Neural progenitor cell (in vitro differentiated cells): ENCODE data around the gene CYB5B. TPM values are rescaled to one million over a fixed set of nuclear protein-coding genes. Genes with fewer than 3 reads are reported as not detected.

Experiments
- DNase-seq: peaks from one replicate; pipeline ENCODE4 v3.0.0-alpha.2; 2016; ENCODE audit warnings: low spot score
- H2AFZ ChIP-seq: fragments of 200-600 bp; sonication (generic); replicated peaks from 2 replicates; pipeline ENCODE4 v1.6.1; 2016; ENCODE audit warnings: antibody characterized with exemption
- H3F3A ChIP-seq: fragments of 200-600 bp; sonication (generic); 2 replicates; pipeline ENCODE4 v1.6.1; 2016; ENCODE audit warnings: antibody characterized with exemption, low read depth
- H3K27ac ChIP-seq: fragments of 200-600 bp; sonication (generic); 2 replicates; pipeline ENCODE4 v1.5.1; 2016; ENCODE audit warnings: mild to moderate bottlenecking
- H3K27me3 ChIP-seq: fragments of 200-600 bp; sonication (generic); 2 replicates; pipeline ENCODE4 v1.6.1; 2016; ENCODE audit warnings: mild to moderate bottlenecking, moderate library complexity
- H3K36me3 ChIP-seq: fragments of 200-600 bp; sonication (generic); 2 replicates; pipeline ENCODE4 v1.5.1; 2016
- H3K4me1 ChIP-seq: fragments of 200-600 bp; sonication (generic); 2 replicates; pipeline ENCODE4 v1.6.1; 2016; ENCODE audit warnings: mixed run types
- H3K4me2 ChIP-seq: fragments of 200-600 bp; sonication (generic); 2 replicates; pipeline ENCODE4 v1.6.1; 2016
- H3K4me3 ChIP-seq: fragments of 200-600 bp; sonication (generic); 2 replicates; pipeline ENCODE4 v1.5.1; 2016
- H3K79me2 ChIP-seq: fragments of 200-600 bp; sonication (generic); 2 replicates; pipeline ENCODE4 v1.6.1; 2016; ENCODE audit warnings: low read depth
- H3K9ac ChIP-seq: fragments of 200-600 bp; sonication (generic); 2 replicates; pipeline ENCODE4 v1.6.1; 2016
- H3K9me3 ChIP-seq: fragments of 200-600 bp; sonication (generic); 2 replicates; pipeline ENCODE4 v1.5.1; 2016; ENCODE audit warnings: low read depth
- H4K20me1 ChIP-seq: fragments of 200-600 bp; sonication (generic); 2 replicates; pipeline ENCODE4 v1.6.1; 2016; ENCODE audit warnings: low read depth
- H3K27ac Mint-ChIP-seq: 3 replicates; pipeline ENCODE4 v1.8.0; 2021; ENCODE audit warnings: mixed read lengths
- H3K27me3 Mint-ChIP-seq: 2 replicates; pipeline ENCODE4 v1.8.0; 2022; ENCODE audit warnings: low read depth, mild to moderate bottlenecking, inconsistent platforms, moderate library complexity, mixed read lengths; ENCODE audit not compliant: insufficient read depth
- H3K36me3 Mint-ChIP-seq: 3 replicates; pipeline ENCODE4 v1.8.0; 2021; ENCODE audit warnings: mixed read lengths
- H3K4me1 Mint-ChIP-seq: 3 replicates; pipeline ENCODE4 v1.8.0; 2021; ENCODE audit warnings: mixed read lengths
- H3K4me3 Mint-ChIP-seq: 3 replicates; pipeline ENCODE4 v1.8.0; 2021; ENCODE audit warnings: mild to moderate bottlenecking, moderate library complexity, mixed read lengths
- H3K9me3 Mint-ChIP-seq: 3 replicates; pipeline ENCODE4 v1.8.0; 2020; ENCODE audit warnings: mixed read lengths
- CTCF ChIP-seq: fragments of 200-600 bp; sonication (generic); IDR thresholded peaks from 2 replicates; pipeline ENCODE4 v1.5.1; 2017; ENCODE audit warnings: antibody characterized with exemption, mild to moderate bottlenecking
- EZH2 ChIP-seq: fragments of 200-600 bp; sonication (generic); IDR thresholded peaks from 2 replicates; pipeline ENCODE4 v1.6.1; 2017; ENCODE audit warnings: antibody characterized with exemption, mild to moderate bottlenecking, moderate library complexity
- EZH2phosphoT487 ChIP-seq: fragments of 200-600 bp; sonication (generic); IDR thresholded peaks from 2 replicates; pipeline ENCODE4 v1.6.1; 2017; ENCODE audit warnings: antibody characterized with exemption
- total RNA-seq: library from RNA; depleted of rRNA; stranded (reverse); fragments of >200 nt; gene quantifications from 2 replicates; pipeline ENCODE4 v1.2.3, GENCODE V29; 2015; ENCODE audit warnings: low replicate concordance

CYB5B gene
- total RNA-seq, 1 donor from 2014 or later, result 108 TPM

- H3K27me3 ChIP-seq, result no peaks in the 10 kb centered on the region
- H3K4me1 Mint-ChIP-seq, result peaks cover 43% of the 10 kb centered on the region
- no peaks in the 10 kb centered on the region for H3K36me3 ChIP-seq
- H3K4me3 Mint-ChIP-seq, result peak overlapping the region; percentile 48
- no peaks in the 10 kb centered on the region for H3K9me3 ChIP-seq
- peaks cover 6% of the 10 kb centered on the region for H3K27me3 Mint-ChIP-seq
- H3K9me3 Mint-ChIP-seq, result peaks cover 3% of the 10 kb centered on the region
- no peaks in the 10 kb centered on the region for H3F3A ChIP-seq
- no peak for DNase-seq
- H3K4me2 ChIP-seq, result no peak overlapping the region
- H3K4me3 ChIP-seq, result no peak overlapping the region
- H4K20me1 ChIP-seq, result no peaks in the 10 kb centered on the region
- H3K4me1 ChIP-seq, result peaks cover 7% of the 10 kb centered on the region
- no peaks in the 10 kb centered on the region for H3K79me2 ChIP-seq
- H3K27ac Mint-ChIP-seq, result no peak overlapping the region
- H3K9ac ChIP-seq, result no peak overlapping the region
- H3K27ac ChIP-seq, result no peak overlapping the region
- no peaks in the 10 kb centered on the region for H3K36me3 Mint-ChIP-seq
- TF ChIP-seq EZH2 (no peak), CTCF (no peak), EZH2phosphoT487 (no peak)
- H2AFZ ChIP-seq, result peak overlapping the region; percentile 85
Observed at GRCh38 chr16:69497876-69498596, 73.6 kb downstream of the CYB5B start.

DNA sequence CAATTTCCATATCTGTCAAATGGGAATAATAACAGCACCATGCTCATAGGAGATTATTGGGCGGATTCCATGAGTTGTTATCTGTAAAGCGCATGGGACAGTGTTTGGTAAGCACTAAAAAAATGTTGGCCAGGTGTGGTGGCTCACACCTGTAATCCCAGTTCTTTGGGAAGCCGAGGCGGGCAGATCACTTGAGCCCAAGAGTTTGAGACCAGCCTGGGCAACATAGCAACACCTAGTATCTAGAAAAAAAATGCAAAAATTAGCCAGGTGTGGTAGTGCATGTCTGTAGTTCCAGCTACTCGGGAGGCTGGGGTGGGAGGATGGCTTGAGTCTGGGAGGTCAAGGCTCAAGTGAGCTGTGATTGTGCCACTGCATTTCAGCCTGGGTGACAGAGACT, 74.5 kb downstream of the CYB5B start:
- Mint-ChIP-seq H3K27ac (no peak overlapping the region), H3K9me3 (no peaks in the 10 kb centered on the region), H3K36me3 (no peaks in the 10 kb centered on the region), H3K4me3 (no peak overlapping the region), H3K27me3 (peaks cover 6% of the 10 kb centered on the region), H3K4me1 (peaks cover 43% of the 10 kb centered on the region)
- Histone ChIP-seq H2AFZ (no peak overlapping the region), H3K4me2 (no peak overlapping the region), H4K20me1 (no peaks in the 10 kb centered on the region), H3K9ac (no peak overlapping the region), H3K36me3 (no peaks in the 10 kb centered on the region), H3K4me3 (no peak overlapping the region), H3F3A (no peaks in the 10 kb centered on the region), H3K27ac (no peak overlapping the region), H3K27me3 (no peaks in the 10 kb centered on the region), H3K79me2 (no peaks in the 10 kb centered on the region), H3K9me3 (no peaks in the 10 kb centered on the region), H3K4me1 (peaks cover 7% of the 10 kb centered on the region)
- TF ChIP-seq CTCF (no peak), EZH2 (no peak), EZH2phosphoT487 (no peak)
- DNase-seq, result no peak

DNA sequence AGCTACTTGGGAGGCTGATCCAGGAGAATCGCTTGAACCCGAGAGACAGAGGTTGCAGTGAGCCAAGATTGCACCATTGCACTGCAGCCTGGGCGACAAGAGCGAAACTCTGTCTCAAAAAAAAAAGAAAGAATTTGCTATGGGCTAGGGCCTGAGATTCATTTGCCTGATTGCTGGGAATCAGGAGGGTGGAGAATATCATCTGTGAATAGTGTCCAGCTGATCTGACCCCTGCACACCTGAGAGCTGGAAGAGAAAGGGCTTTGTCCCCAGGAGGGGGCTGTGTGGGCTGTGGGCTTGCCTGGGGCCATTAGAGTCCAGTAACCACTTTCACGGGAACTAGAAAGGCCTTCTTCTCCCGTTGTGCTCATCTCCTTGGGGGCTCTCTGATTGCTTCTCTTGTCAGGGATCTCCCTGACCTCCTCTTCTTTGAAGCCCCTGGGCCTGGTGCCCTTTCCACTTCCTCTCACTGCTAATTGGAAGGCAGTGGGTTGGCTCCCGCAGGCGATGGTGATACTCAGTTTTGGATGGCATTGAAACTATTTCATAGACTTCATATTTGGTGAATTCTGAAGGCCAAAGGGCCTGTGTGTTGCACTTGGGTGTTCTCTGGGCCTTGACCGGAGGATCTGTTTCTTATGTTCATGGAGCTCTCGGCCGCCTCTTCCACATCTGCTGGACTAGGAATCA, 75.3 kb downstream of the CYB5B start:
- peaks cover 6% of the 10 kb centered on the region for H3K27me3 Mint-ChIP-seq

More for the DNA sequence above, 75.3 kb downstream of the CYB5B start:
- Histone ChIP-seq H3K4me2 (no peak overlapping the region), H3K27ac (no peak overlapping the region), H3K4me3 (no peak overlapping the region), H2AFZ (no peak overlapping the region), H3F3A (no peaks in the 10 kb centered on the region), H4K20me1 (no peaks in the 10 kb centered on the region), H3K36me3 (no peaks in the 10 kb centered on the region), H3K79me2 (no peaks in the 10 kb centered on the region), H3K9ac (no peak overlapping the region), H3K9me3 (no peaks in the 10 kb centered on the region), H3K4me1 (peaks cover 7% of the 10 kb centered on the region), H3K27me3 (no peaks in the 10 kb centered on the region)
- no peak for DNase-seq
- no peak for TF ChIP-seq CTCF
- no peaks in the 10 kb centered on the region for H3K9me3 Mint-ChIP-seq
- H3K4me3 Mint-ChIP-seq, result no peak overlapping the region
- peaks cover 43% of the 10 kb centered on the region for H3K4me1 Mint-ChIP-seq
- H3K27ac Mint-ChIP-seq, result no peak overlapping the region
- H3K36me3 Mint-ChIP-seq, result no peaks in the 10 kb centered on the region
